ENCODE data around the gene ROBO4. TPM values are rescaled to one million over a fixed set of nuclear protein-coding genes. Genes with fewer than 3 reads are reported as not detected.

The ROBO4 gene
- total and polyA plus RNA-seq, 4 donors, result 6.5 to 23.6 (median 18.5) TPM

- WGBS (ENCODE audit: insufficient coverage), result 19% methylated on average over 28 of the region's 30 CpGs
- peak overlapping the region; percentile 29 for H3K27ac ChIP-seq (ENCODE audit: low read depth, low read length)
Observed at GRCh38 chr11:124876818-124877630, 20.6 kb downstream of the ROBO4 start.

DNA sequence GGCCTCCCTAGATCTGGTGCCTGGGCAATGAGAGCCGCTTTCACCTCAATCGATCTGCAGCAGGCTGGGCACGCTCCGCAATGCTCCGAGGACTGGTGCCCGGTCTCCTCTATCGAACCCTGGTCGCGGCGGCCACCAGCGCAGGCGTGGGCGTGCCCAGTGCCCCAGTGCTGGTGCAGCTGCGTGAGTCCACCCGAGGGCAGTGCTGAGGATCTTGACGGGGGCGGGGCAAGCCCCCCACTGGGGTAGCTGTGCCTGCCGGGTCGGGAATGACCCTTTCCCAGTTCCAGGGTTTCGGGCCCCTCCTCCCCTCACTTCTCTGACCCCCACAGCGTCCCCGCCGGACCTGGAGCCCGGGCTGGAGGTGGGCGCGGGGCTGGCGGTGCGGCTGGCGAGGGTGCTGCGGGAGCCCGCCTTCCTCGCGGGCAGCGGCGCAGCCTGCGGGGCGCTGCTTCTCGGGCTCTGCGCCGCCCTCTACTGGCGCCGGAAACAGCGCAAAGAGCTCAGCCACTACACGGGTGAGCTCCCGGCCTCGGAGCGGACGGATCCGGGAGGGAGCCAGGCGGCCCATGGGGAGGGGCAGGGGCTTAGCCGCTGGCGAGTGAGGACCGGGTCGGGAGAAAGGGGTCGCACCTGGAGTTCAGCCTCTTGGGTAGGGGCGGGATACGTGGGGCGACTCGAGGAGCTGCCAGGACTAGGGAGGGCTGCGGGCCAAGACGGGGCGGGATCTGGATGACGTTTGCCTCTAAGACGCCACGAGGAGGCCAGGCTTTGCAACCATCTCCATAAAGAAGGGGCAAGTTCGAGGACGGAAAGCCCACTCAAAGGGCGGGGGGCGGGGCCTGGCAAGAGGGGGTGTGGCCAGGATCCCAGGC, 21.5 kb downstream of the ROBO4 start:
- H3K36me3 ChIP-seq (ENCODE audit: control insufficient read depth, insufficient read depth, low read length), result peaks cover 22% of the 10 kb centered on the region
- H3K27me3 ChIP-seq (ENCODE audit: control insufficient read depth, insufficient read depth, low read length), result peaks cover 17% of the 10 kb centered on the region
- peaks cover 45% of the 10 kb centered on the region for H3K4me1 ChIP-seq (ENCODE audit: control insufficient read depth, insufficient read depth, low read length)
- under 1% methylated on average over 65 of the region's 69 CpGs for WGBS (ENCODE audit: insufficient coverage)
- H3K9me3 ChIP-seq (ENCODE audit: control insufficient read depth, insufficient read depth, low read length), result no peaks in the 10 kb centered on the region
- peak overlapping the region; percentile 75 for H3K4me3 ChIP-seq (ENCODE audit: low read depth, low read length)
- DNase-seq (ENCODE audit: low read depth in 4 of 6, low spot score in 6 of 6), result peak; percentile 84 to 98 (median 88)
- H3K27ac ChIP-seq (ENCODE audit: low read depth, low read length), result peak overlapping the region; percentile 93

More at GRCh38 chr11:124876818-124877630, 20.6 kb downstream of the ROBO4 start:
- Histone ChIP-seq H3K4me1 (ENCODE audit: control insufficient read depth, insufficient read depth, low read length) (peaks cover 45% of the 10 kb centered on the region), H3K9me3 (ENCODE audit: control insufficient read depth, insufficient read depth, low read length) (no peaks in the 10 kb centered on the region), H3K4me3 (ENCODE audit: low read depth, low read length) (peak overlapping the region; percentile 75), H3K27me3 (ENCODE audit: control insufficient read depth, insufficient read depth, low read length) (peaks cover 13% of the 10 kb centered on the region), H3K36me3 (ENCODE audit: control insufficient read depth, insufficient read depth, low read length) (peaks cover 22% of the 10 kb centered on the region)
- no peak for DNase-seq (ENCODE audit: low read depth in 4 of 6, low spot score in 6 of 6)

DNA sequence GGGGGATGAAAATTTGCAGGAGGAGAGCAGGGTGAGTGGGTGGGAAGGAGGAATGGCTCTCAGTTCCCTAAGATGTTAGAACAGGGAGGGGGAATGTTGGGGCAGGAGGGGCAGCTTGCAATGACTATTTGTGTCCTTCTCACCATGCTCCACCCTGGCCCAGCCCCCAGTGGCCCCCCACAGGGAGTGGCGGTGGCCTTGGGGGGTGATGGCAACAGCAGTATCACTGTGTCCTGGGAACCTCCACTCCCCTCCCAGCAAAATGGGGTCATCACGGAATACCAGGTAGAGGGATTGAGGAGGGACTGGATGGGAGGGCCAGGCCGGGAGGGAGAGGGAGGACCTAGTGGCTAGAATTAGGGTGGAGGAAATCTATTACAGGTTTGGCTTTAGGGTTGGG, 22.3 kb downstream of the ROBO4 start:
- peaks cover 20% of the 10 kb centered on the region for H3K36me3 ChIP-seq (ENCODE audit: control insufficient read depth, insufficient read depth, low read length)
- peaks cover 23% of the 10 kb centered on the region for H3K27me3 ChIP-seq (ENCODE audit: control insufficient read depth, insufficient read depth, low read length)
- no peaks in the 10 kb centered on the region for H3K9me3 ChIP-seq (ENCODE audit: control insufficient read depth, insufficient read depth, low read length)
- DNase-seq (ENCODE audit: low read depth in 4 of 6, low spot score in 6 of 6), result no peak
- H3K27ac ChIP-seq (ENCODE audit: low read depth, low read length), result peak overlapping the region; percentile 93
- no CpG with 5 or more reads among the region's 3 CpGs for WGBS (ENCODE audit: insufficient coverage)
- H3K4me1 ChIP-seq (ENCODE audit: control insufficient read depth, insufficient read depth, low read length), result peaks cover 45% of the 10 kb centered on the region
- peak overlapping the region; percentile 75 for H3K4me3 ChIP-seq (ENCODE audit: low read depth, low read length)

GRCh38 chr11:124874571-124875255, 23.0 kb downstream of the ROBO4 start:
- Histone ChIP-seq H3K27ac (ENCODE audit: low read depth, low read length) (no peak overlapping the region), H3K4me1 (ENCODE audit: control insufficient read depth, insufficient read depth, low read length) (peaks cover 40% of the 10 kb centered on the region), H3K9me3 (ENCODE audit: control insufficient read depth, insufficient read depth, low read length) (no peaks in the 10 kb centered on the region), H3K27me3 (ENCODE audit: control insufficient read depth, insufficient read depth, low read length) (peaks cover 30% of the 10 kb centered on the region), H3K36me3 (ENCODE audit: control insufficient read depth, insufficient read depth, low read length) (peaks cover 13% of the 10 kb centered on the region), H3K4me3 (ENCODE audit: low read depth, low read length) (no peak overlapping the region)
- DNase-seq (ENCODE audit: low read depth in 4 of 6, low spot score in 6 of 6), result no peak
- WGBS (ENCODE audit: insufficient coverage), result 92% methylated on average over 7 of the region's 7 CpGs

GRCh38 chr11:124873951-124874350, 23.7 kb downstream of the ROBO4 start:
- no peak for DNase-seq (ENCODE audit: low read depth in 4 of 6, low spot score in 6 of 6)
- Histone ChIP-seq H3K9me3 (ENCODE audit: control insufficient read depth, insufficient read depth, low read length) (no peaks in the 10 kb centered on the region), H3K27me3 (ENCODE audit: control insufficient read depth, insufficient read depth, low read length) (peaks cover 38% of the 10 kb centered on the region), H3K36me3 (ENCODE audit: control insufficient read depth, insufficient read depth, low read length) (peaks cover 5% of the 10 kb centered on the region), H3K4me3 (ENCODE audit: low read depth, low read length) (no peak overlapping the region), H3K27ac (ENCODE audit: low read depth, low read length) (no peak overlapping the region), H3K4me1 (ENCODE audit: control insufficient read depth, insufficient read depth, low read length) (peaks cover 39% of the 10 kb centered on the region)
- 80% methylated on average over 7 of the region's 8 CpGs for WGBS (ENCODE audit: insufficient coverage)

DNA sequence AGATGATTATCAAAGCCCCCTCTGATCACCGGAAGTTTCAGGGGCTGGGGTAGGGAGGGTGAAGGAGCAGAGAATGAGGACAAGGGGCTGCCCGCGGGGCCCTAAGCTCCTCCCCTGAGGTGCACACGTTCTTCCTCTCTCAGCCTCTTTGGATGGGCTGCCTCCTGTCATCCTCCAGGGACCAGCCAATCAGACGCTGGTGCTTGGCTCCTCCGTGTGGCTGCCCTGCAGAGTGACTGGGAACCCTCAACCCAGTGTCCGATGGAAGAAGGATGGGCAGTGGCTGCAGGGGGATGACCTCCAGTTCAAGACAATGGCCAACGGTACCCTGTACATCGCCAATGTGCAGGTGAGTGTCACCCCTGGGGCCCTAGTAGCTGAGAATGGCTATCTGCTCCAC, 24.9 kb downstream of the ROBO4 start:
- DNase-seq (ENCODE audit: low read depth in 4 of 6, low spot score in 6 of 6), result no peak
- Histone ChIP-seq H3K27me3 (ENCODE audit: control insufficient read depth, insufficient read depth, low read length) (peaks cover 50% of the 10 kb centered on the region), H3K4me1 (ENCODE audit: control insufficient read depth, insufficient read depth, low read length) (peaks cover 37% of the 10 kb centered on the region), H3K36me3 (ENCODE audit: control insufficient read depth, insufficient read depth, low read length) (no peaks in the 10 kb centered on the region), H3K27ac (ENCODE audit: low read depth, low read length) (no peak overlapping the region), H3K4me3 (ENCODE audit: low read depth, low read length) (no peak overlapping the region), H3K9me3 (ENCODE audit: control insufficient read depth, insufficient read depth, low read length) (no peaks in the 10 kb centered on the region)
- WGBS (ENCODE audit: insufficient coverage), result 30% methylated on average over 9 of the region's 9 CpGs

DNA sequence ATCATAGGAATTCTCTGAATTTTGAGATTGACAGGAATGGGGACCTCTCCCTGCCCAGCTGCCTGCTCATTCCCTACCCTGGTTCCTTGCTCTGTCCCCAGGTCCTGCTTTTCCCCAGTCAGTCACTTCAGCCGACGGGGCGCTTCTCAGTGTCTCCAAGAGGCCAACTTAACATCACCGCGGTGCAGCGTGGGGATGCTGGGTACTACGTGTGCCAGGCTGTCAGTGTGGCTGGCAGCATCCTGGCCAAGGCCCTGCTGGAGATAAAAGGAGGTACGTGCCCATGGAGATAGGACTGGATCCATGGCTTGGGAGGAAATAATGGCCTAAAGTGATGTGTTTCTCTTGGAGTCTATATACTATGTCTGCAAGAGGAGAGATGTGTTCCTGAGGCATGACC, 25.4 kb downstream of the ROBO4 start:
- peaks cover 54% of the 10 kb centered on the region for H3K27me3 ChIP-seq (ENCODE audit: control insufficient read depth, insufficient read depth, low read length)
- H3K9me3 ChIP-seq (ENCODE audit: control insufficient read depth, insufficient read depth, low read length), result no peaks in the 10 kb centered on the region
- WGBS (ENCODE audit: insufficient coverage), result 44% methylated on average over 8 of the region's 8 CpGs

GRCh38 chr11:124870430-124870829, 27.2 kb downstream of the ROBO4 start:
- no peak overlapping the region for H3K4me3 ChIP-seq (ENCODE audit: low read depth, low read length)
- peaks cover 73% of the 10 kb centered on the region for H3K27me3 ChIP-seq (ENCODE audit: control insufficient read depth, insufficient read depth, low read length)
- no peak for DNase-seq (ENCODE audit: low read depth in 4 of 6, low spot score in 6 of 6)
- no peaks in the 10 kb centered on the region for H3K9me3 ChIP-seq (ENCODE audit: control insufficient read depth, insufficient read depth, low read length)
- no peak overlapping the region for H3K27ac ChIP-seq (ENCODE audit: low read depth, low read length)
- 49% methylated on average over 7 of the region's 7 CpGs for WGBS (ENCODE audit: insufficient coverage)
- no peaks in the 10 kb centered on the region for H3K36me3 ChIP-seq (ENCODE audit: control insufficient read depth, insufficient read depth, low read length)
- peaks cover 36% of the 10 kb centered on the region for H3K4me1 ChIP-seq (ENCODE audit: control insufficient read depth, insufficient read depth, low read length)

More for the DNA sequence above, 25.4 kb downstream of the ROBO4 start:
- DNase-seq (ENCODE audit: low read depth in 4 of 6, low spot score in 6 of 6), result no peak
- Histone ChIP-seq H3K27ac (ENCODE audit: low read depth, low read length) (no peak overlapping the region), H3K4me1 (ENCODE audit: control insufficient read depth, insufficient read depth, low read length) (peaks cover 36% of the 10 kb centered on the region), H3K4me3 (ENCODE audit: low read depth, low read length) (no peak overlapping the region), H3K36me3 (ENCODE audit: control insufficient read depth, insufficient read depth, low read length) (no peaks in the 10 kb centered on the region)

GRCh38 chr11:124869856-124870387, 27.7 kb downstream of the ROBO4 start:
- 65% methylated on average over 8 of the region's 14 CpGs for WGBS (ENCODE audit: insufficient coverage)
- Histone ChIP-seq H3K27me3 (ENCODE audit: control insufficient read depth, insufficient read depth, low read length) (peaks cover 78% of the 10 kb centered on the region), H3K36me3 (ENCODE audit: control insufficient read depth, insufficient read depth, low read length) (no peaks in the 10 kb centered on the region), H3K27ac (ENCODE audit: low read depth, low read length) (no peak overlapping the region), H3K9me3 (ENCODE audit: control insufficient read depth, insufficient read depth, low read length) (no peaks in the 10 kb centered on the region), H3K4me1 (ENCODE audit: control insufficient read depth, insufficient read depth, low read length) (peaks cover 38% of the 10 kb centered on the region), H3K4me3 (ENCODE audit: low read depth, low read length) (no peak overlapping the region)
- no peak for DNase-seq (ENCODE audit: low read depth in 4 of 6, low spot score in 6 of 6)

Measured in spinal cord (tissue), 10 donors.